Fibroblast of pulmonary artery (primary cell): ENCODE measurements around the gene LOXHD1.

ENCODE experiments used
- DNase-seq: peaks from one replicate; pipeline ENCODE4 v3.0.0-alpha.2; 2010; ENCODE audit warnings: low read depth
- H3K4me3 ChIP-seq: replicated peaks from 2 replicates; pipeline ENCODE4 v1.5.1; 2011; ENCODE audit warnings: low read depth, mild to moderate bottlenecking, control low read depth, low read length, moderate library complexity
- TF ChIP-seq, protein P1 (sequence below): IDR thresholded peaks from 2 replicates; pipeline ENCODE4 v1.5.1; 2011; ENCODE audit warnings: mild to moderate bottlenecking, control low read depth, low read length, inconsistent platforms; ENCODE audit errors: missing control alignments

LOXHD1 gene

DNA sequence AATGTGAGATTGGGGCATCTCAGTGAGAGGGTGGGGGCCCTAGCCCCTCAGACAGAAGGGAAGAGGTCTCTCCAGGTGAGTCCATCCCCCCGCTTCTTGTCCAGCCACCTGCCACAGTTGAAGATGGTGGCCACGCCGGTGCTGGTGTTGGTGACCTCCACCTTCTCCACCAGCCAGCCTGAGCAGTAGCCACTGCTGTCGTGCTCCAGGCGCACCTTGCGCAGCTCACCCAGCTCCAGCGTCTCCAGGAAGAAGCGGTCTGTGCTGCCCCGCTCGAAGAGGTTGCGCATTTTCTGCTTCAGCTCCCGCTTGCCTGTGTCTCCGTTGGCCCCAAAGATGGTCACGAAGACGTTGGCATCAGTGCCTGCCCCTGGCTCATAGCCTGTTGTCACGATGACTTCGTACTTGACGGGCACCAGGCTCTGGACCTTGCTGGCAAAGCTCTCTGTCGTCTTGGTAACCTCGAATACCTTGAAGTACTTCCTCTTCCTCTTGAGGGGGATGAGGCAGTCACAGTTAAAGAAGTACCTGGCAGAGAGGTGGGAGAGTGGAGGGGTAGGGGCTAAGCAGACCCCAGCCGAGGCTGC is 179.5 kb downstream of the LOXHD1 start:
- DNase-seq = no peak
- no peak overlapping the region for H3K4me3 ChIP-seq
- TF ChIP-seq, protein P1, sequence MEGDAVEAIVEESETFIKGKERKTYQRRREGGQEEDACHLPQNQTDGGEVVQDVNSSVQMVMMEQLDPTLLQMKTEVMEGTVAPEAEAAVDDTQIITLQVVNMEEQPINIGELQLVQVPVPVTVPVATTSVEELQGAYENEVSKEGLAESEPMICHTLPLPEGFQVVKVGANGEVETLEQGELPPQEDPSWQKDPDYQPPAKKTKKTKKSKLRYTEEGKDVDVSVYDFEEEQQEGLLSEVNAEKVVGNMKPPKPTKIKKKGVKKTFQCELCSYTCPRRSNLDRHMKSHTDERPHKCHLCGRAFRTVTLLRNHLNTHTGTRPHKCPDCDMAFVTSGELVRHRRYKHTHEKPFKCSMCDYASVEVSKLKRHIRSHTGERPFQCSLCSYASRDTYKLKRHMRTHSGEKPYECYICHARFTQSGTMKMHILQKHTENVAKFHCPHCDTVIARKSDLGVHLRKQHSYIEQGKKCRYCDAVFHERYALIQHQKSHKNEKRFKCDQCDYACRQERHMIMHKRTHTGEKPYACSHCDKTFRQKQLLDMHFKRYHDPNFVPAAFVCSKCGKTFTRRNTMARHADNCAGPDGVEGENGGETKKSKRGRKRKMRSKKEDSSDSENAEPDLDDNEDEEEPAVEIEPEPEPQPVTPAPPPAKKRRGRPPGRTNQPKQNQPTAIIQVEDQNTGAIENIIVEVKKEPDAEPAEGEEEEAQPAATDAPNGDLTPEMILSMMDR = no peak

DNA sequence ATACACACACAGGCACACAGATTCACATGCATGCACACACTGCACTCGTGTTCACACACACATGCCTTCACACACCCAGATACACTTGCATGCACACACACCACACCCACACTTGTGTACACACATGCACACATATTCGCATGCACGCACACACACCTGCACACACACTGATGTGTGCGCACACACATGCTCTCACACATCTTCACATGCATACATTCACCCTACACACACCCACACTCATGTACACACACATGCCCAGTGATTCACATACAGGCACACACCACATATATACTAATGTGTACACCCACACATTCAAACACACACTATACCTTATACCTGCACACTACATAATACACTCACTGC is 181.6 kb downstream of the LOXHD1 start:
- DNase-seq = no peak
- no peak overlapping the region for H3K4me3 ChIP-seq
- TF ChIP-seq, protein P1 = no peak

DNA sequence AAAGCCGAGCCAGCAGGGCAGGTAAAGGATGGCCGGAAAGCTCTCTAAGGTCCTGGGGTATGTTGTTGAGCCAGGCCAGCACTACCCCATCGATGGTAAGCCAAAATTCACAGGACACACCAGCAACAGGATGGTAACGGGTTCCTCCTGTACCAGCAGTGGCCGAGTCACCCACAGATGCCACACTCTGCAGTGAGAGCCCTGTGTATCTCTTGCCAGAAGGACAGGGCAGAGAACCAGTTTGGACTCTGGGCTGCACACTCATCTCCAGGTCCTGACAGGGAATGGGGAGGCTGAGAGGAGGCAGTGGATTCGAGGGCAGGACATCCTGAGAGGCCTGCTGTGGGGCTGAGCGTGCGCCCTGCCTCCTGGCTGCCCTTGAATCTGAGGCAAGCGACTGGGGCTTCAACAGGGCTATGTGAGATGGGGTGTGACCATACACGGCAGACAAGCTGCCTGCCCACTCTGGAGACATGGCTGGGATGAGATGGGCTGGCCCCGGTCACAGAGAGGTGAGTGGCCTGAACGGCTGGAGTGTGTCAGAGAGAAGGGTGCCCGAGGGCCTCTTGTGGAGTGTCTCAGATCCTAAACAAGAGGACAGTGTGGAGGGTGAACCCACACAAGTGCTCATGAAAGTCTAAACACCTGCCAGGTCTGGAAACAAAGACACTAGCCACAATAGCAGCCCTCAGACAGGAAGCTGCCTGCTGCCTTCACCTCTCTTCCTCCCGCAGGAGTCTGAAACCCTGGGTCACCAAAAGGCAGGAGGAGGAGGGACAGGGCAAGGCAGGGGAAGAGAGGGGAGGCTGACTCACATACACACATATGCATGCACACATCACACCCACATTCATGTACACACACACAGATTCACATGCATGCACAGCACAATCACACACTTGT is 182.3 kb downstream of the LOXHD1 start:
- TF ChIP-seq, protein P1 = no peak
- no peak for DNase-seq

DNA sequence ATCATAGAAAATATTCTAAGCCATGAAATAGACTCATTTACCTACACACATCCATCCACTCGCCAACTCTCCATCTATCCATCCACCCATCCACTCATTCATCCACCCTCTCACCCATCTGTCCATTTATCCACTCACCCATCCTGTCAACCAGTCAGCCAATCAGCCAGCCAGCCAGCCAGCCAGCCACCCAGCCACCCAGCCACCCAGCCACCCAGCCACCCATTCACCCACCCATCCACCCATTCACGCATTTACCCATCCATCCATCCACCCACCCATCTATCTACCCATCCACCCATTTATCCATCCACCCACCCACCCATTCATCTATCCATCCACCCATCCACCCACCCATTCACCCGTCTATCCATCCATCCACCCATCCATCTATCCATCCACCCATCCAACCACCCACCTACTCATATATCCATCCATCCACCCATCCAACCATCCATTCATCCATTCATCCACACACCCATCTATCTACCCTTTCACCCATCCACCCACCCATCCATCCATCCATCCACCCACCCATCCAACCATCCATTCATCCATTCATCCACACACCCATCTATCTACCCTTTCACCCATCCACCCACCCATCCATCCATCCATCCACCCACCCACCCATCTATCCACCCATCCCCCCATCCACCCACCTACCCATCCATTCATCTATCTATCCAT is 185.1 kb downstream of the LOXHD1 start:
- DNase-seq = no peak
- no peak overlapping the region for H3K4me3 ChIP-seq
- TF ChIP-seq, protein P1 = no peak

More for the DNA sequence above, 182.3 kb downstream of the LOXHD1 start:
- no peak overlapping the region for H3K4me3 ChIP-seq

DNA sequence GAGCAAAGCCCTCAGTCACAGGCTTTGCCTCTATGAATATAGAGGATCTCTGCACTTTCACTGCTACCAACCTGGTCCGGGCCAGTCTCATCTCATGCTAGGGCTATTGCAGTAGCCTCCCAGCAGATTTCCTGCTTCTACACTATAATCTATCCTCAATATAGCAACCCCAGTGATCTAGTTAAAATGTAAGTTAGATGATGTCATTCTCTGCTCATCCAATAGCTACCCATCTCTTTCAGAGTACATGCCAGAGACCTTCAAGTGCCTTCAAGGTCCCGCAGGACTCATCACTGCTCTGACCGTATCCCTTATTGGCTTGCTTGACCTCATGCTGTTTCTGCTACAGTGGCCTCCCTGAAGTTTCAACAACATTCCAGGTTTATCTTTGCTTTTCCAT is 186.3 kb downstream of the LOXHD1 start:
- no peak for DNase-seq
- TF ChIP-seq, protein P1 = no peak
- no peak overlapping the region for H3K4me3 ChIP-seq

DNA sequence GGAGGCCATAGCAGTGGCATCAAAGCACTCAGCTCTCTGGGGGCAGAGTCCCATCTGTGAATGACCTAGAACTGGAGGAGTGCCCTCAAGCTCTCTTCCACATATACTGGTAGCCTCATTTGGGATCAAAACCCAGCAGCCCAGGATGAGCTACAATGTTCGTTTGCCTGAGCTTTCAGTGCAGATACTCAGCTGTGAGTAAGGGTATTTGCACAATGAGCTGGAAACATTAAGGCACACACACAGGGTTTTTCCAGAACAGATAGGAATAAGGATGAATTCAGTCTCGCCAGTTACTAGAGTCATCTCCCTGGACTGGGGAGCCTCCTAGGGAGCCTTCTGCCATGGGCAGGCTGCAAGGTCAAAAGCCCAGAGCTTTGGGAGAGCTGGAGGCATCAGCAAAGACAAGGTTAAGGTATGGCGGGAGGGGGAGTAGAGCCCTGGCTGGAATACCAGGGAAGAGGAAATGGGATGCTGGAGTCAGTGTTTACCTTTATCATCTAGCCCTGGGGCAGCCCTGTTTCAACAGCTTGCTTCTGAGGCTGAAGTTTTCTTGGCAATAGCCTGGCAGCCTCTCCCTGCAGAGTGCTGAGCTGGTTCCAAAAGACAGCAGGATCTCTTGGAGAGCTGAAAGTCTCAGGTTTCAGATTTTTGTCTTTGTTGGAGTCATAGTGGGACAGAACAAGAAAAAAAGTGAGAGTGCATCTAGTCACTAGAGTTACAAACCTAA is 187.7 kb downstream of the LOXHD1 start:
- no peak for DNase-seq
- TF ChIP-seq, protein P1 = no peak
- H3K4me3 ChIP-seq = no peak overlapping the region
